ENCODE measurements around the gene PLA2G6.
"Not testable (repeated sequence)": the region's sequence is repeated elsewhere in the genome, so short reads cannot be mapped to it uniquely, and the experiment has no call there.

The PLA2G6 gene

GRCh38 chr22:38169116-38169515 is 12.5 kb downstream of the PLA2G6 start:
- Histone ChIP-seq H3K36me3 (ENCODE audit: control insufficient read depth, low read depth, low read length) (no peaks in the 10 kb centered on the region), H3K9me3 (ENCODE audit: control insufficient read depth, low read depth, low read length) (no peaks in the 10 kb centered on the region), H3K27ac (ENCODE audit: low read length) (no peak overlapping the region), H3K4me1 (ENCODE audit: control insufficient read depth, low read depth, low read length) (no peaks in the 10 kb centered on the region), H3K9ac (ENCODE audit: low read length) (no peak overlapping the region), H3K27me3 (ENCODE audit: control insufficient read depth, insufficient read depth, low read length) (no peaks in the 10 kb centered on the region), H3K4me3 (ENCODE audit: low read length) (no peak overlapping the region)

GRCh38 chr22:38167988-38168407 is 13.6 kb downstream of the PLA2G6 start:
- no peak overlapping the region for H3K4me3 ChIP-seq (ENCODE audit: low read length)
- no peaks in the 10 kb centered on the region for H3K36me3 ChIP-seq (ENCODE audit: control insufficient read depth, low read depth, low read length)
- H3K4me1 ChIP-seq (ENCODE audit: control insufficient read depth, low read depth, low read length) = no peaks in the 10 kb centered on the region
- no peaks in the 10 kb centered on the region for H3K27me3 ChIP-seq (ENCODE audit: control insufficient read depth, insufficient read depth, low read length)
- H3K27ac ChIP-seq (ENCODE audit: low read length) = no peak overlapping the region
- no peak overlapping the region for H3K9ac ChIP-seq (ENCODE audit: low read length)
- no peaks in the 10 kb centered on the region for H3K9me3 ChIP-seq (ENCODE audit: control insufficient read depth, low read depth, low read length)

GRCh38 chr22:38165922-38166593 is 15.6 kb downstream of the PLA2G6 start:
- Histone ChIP-seq H3K27ac (ENCODE audit: low read length) (no peak overlapping the region), H3K4me3 (ENCODE audit: low read length) (no peak overlapping the region), H3K9me3 (ENCODE audit: control insufficient read depth, low read depth, low read length) (no peaks in the 10 kb centered on the region), H3K36me3 (ENCODE audit: control insufficient read depth, low read depth, low read length) (no peaks in the 10 kb centered on the region), H3K4me1 (ENCODE audit: control insufficient read depth, low read depth, low read length) (no peaks in the 10 kb centered on the region), H3K27me3 (ENCODE audit: control insufficient read depth, insufficient read depth, low read length) (no peaks in the 10 kb centered on the region), H3K9ac (ENCODE audit: low read length) (no peak overlapping the region)

- no peaks in the 10 kb centered on the region for H3K27me3 ChIP-seq (ENCODE audit: control insufficient read depth, insufficient read depth, low read length)
- no peak overlapping the region for H3K4me3 ChIP-seq (ENCODE audit: low read length)
- H3K36me3 ChIP-seq (ENCODE audit: control insufficient read depth, low read depth, low read length) = no peaks in the 10 kb centered on the region
- H3K9me3 ChIP-seq (ENCODE audit: control insufficient read depth, low read depth, low read length) = no peaks in the 10 kb centered on the region
- H3K4me1 ChIP-seq (ENCODE audit: control insufficient read depth, low read depth, low read length) = no peaks in the 10 kb centered on the region
- H3K9ac ChIP-seq (ENCODE audit: low read length) = no peak overlapping the region
- no peak overlapping the region for H3K27ac ChIP-seq (ENCODE audit: low read length)
Measured at GRCh38 chr22:38164551-38164918, 17.1 kb downstream of the PLA2G6 start.

GRCh38 chr22:38163844-38164550 is 17.6 kb downstream of the PLA2G6 start:
- Histone ChIP-seq H3K27me3 (ENCODE audit: control insufficient read depth, insufficient read depth, low read length) (no peaks in the 10 kb centered on the region), H3K36me3 (ENCODE audit: control insufficient read depth, low read depth, low read length) (no peaks in the 10 kb centered on the region), H3K9ac (ENCODE audit: low read length) (no peak overlapping the region), H3K4me3 (ENCODE audit: low read length) (no peak overlapping the region), H3K4me1 (ENCODE audit: control insufficient read depth, low read depth, low read length) (no peaks in the 10 kb centered on the region), H3K27ac (ENCODE audit: low read length) (no peak overlapping the region), H3K9me3 (ENCODE audit: control insufficient read depth, low read depth, low read length) (no peaks in the 10 kb centered on the region)

GRCh38 chr22:38162881-38163843 is 18.5 kb downstream of the PLA2G6 start:
- Histone ChIP-seq H3K36me3 (ENCODE audit: control insufficient read depth, low read depth, low read length) (no peaks in the 10 kb centered on the region), H3K4me1 (ENCODE audit: control insufficient read depth, low read depth, low read length) (no peaks in the 10 kb centered on the region), H3K27me3 (ENCODE audit: control insufficient read depth, insufficient read depth, low read length) (no peaks in the 10 kb centered on the region), H3K9ac (ENCODE audit: low read length) (no peak overlapping the region), H3K27ac (ENCODE audit: low read length) (no peak overlapping the region), H3K9me3 (ENCODE audit: control insufficient read depth, low read depth, low read length) (no peaks in the 10 kb centered on the region), H3K4me3 (ENCODE audit: low read length) (no peak overlapping the region)

- Histone ChIP-seq H3K9me3 (ENCODE audit: control insufficient read depth, low read depth, low read length) (no peaks in the 10 kb centered on the region), H3K27me3 (ENCODE audit: control insufficient read depth, insufficient read depth, low read length) (no peaks in the 10 kb centered on the region), H3K4me1 (ENCODE audit: control insufficient read depth, low read depth, low read length) (no peaks in the 10 kb centered on the region), H3K9ac (ENCODE audit: low read length) (no peak overlapping the region), H3K27ac (ENCODE audit: low read length) (no peak overlapping the region), H3K4me3 (ENCODE audit: low read length) (no peak overlapping the region), H3K36me3 (ENCODE audit: control insufficient read depth, low read depth, low read length) (no peaks in the 10 kb centered on the region)
Measured at GRCh38 chr22:38155703-38156102, 25.9 kb downstream of the PLA2G6 start.

- H3K27me3 ChIP-seq (ENCODE audit: control insufficient read depth, insufficient read depth, low read length); H3K27ac ChIP-seq (ENCODE audit: low read length); H3K9ac ChIP-seq (ENCODE audit: low read length); H3K4me3 ChIP-seq (ENCODE audit: low read length); H3K4me1 ChIP-seq (ENCODE audit: control insufficient read depth, low read depth, low read length); H3K36me3 ChIP-seq (ENCODE audit: control insufficient read depth, low read depth, low read length); H3K9me3 ChIP-seq (ENCODE audit: control insufficient read depth, low read depth, low read length): not testable (repeated sequence)
Measured at GRCh38 chr22:38154563-38154915, 27.1 kb downstream of the PLA2G6 start.

- no peak overlapping the region for H3K9ac ChIP-seq (ENCODE audit: low read length)
Measured at GRCh38 chr22:38153821-38154562, 27.6 kb downstream of the PLA2G6 start.

GRCh38 chr22:38151126-38151500 is 30.5 kb downstream of the PLA2G6 start:
- Histone ChIP-seq H3K4me3 (ENCODE audit: low read length) (no peak overlapping the region), H3K27me3 (ENCODE audit: control insufficient read depth, insufficient read depth, low read length) (no peaks in the 10 kb centered on the region), H3K4me1 (ENCODE audit: control insufficient read depth, low read depth, low read length) (no peaks in the 10 kb centered on the region), H3K27ac (ENCODE audit: low read length) (no peak overlapping the region), H3K9ac (ENCODE audit: low read length) (no peak overlapping the region), H3K36me3 (ENCODE audit: control insufficient read depth, low read depth, low read length) (no peaks in the 10 kb centered on the region), H3K9me3 (ENCODE audit: control insufficient read depth, low read depth, low read length) (no peaks in the 10 kb centered on the region)

More at GRCh38 chr22:38153821-38154562, 27.6 kb downstream of the PLA2G6 start:
- Histone ChIP-seq H3K36me3 (ENCODE audit: control insufficient read depth, low read depth, low read length) (no peaks in the 10 kb centered on the region), H3K27ac (ENCODE audit: low read length) (no peak overlapping the region), H3K27me3 (ENCODE audit: control insufficient read depth, insufficient read depth, low read length) (no peaks in the 10 kb centered on the region), H3K9me3 (ENCODE audit: control insufficient read depth, low read depth, low read length) (no peaks in the 10 kb centered on the region), H3K4me3 (ENCODE audit: low read length) (no peak overlapping the region), H3K4me1 (ENCODE audit: control insufficient read depth, low read depth, low read length) (no peaks in the 10 kb centered on the region)

- no peaks in the 10 kb centered on the region for H3K27me3 ChIP-seq (ENCODE audit: control insufficient read depth, insufficient read depth, low read length)
- no peaks in the 10 kb centered on the region for H3K36me3 ChIP-seq (ENCODE audit: control insufficient read depth, low read depth, low read length)
- H3K9me3 ChIP-seq (ENCODE audit: control insufficient read depth, low read depth, low read length) = no peaks in the 10 kb centered on the region
- H3K4me3 ChIP-seq (ENCODE audit: low read length) = no peak overlapping the region
- H3K9ac ChIP-seq (ENCODE audit: low read length) = no peak overlapping the region
- H3K4me1 ChIP-seq (ENCODE audit: control insufficient read depth, low read depth, low read length) = no peaks in the 10 kb centered on the region
- H3K27ac ChIP-seq (ENCODE audit: low read length) = no peak overlapping the region
Measured at GRCh38 chr22:38148245-38148644, 33.4 kb downstream of the PLA2G6 start.
